ENCODE data around the gene DDX24. TPM values are rescaled to one million over a fixed set of nuclear protein-coding genes. Genes with fewer than 3 reads are reported as not detected.

DDX24 gene
- polyA plus RNA-seq, 3 donors: 51.2 to 68.0 (median 53.8) TPM

GRCh38 chr14:94111276-94112095 lies 30.5 kb upstream of the DDX24 start:
- no peak for TF ChIP-seq CTCF (IDR thresholded peaks at IDR 0.05)
- H3K4me1 ChIP-seq (ENCODE audit: control insufficient read depth in 1 of 2, insufficient read depth in 2 of 2, low read length in 2 of 2): peaks cover 10% of the 10 kb centered on the region in 2 donors
- H3K79me2 ChIP-seq (ENCODE audit: insufficient read depth, low read length): no peaks in the 10 kb centered on the region
- no peak overlapping the region for H3K4me2 ChIP-seq (replicated peaks; ENCODE audit: extremely low read depth, low read length, poor library complexity, severe bottlenecking)
- no peaks in the 10 kb centered on the region for H4K20me1 ChIP-seq (ENCODE audit: insufficient read depth, low read length)
- no peak for DNase-seq
- no peak overlapping the region for H2AFZ ChIP-seq (ENCODE audit: insufficient read depth, low read depth, low read length, poor library complexity, severe bottlenecking)
- Mint-ChIP-seq H3K4me1 (peaks cover 15% of the 10 kb centered on the region), H3K4me3 (no peak overlapping the region), H3K27ac (no peak overlapping the region), H3K27me3 (ENCODE audit: low read depth in 3 of 3) (peaks cover 5 to 16% (median 11%) of the 10 kb centered on the region in 3 donors), H3K36me3 (peaks cover 0 to 1% of the 10 kb centered on the region in 2 donors), H3K9me3 (peaks cover 0 to 5% (median 0%) of the 10 kb centered on the region in 7 donors)
- 97% methylated on average over 17 of the region's 20 CpGs for WGBS (ENCODE audit: insufficient coverage)
- H3K9me3 ChIP-seq (replicated peaks in 1 of 2; ENCODE audit: control insufficient read depth in 1 of 2, insufficient read depth in 1 of 2, low read length in 2 of 2): no peaks in the 10 kb centered on the region
- intact Hi-C loops (cut with micrococcal nuclease): no loop called here
- H3K36me3 ChIP-seq (replicated peaks in 1 of 2; ENCODE audit: control insufficient read depth in 1 of 2, insufficient read depth in 2 of 2, low read length in 2 of 2): no peaks in the 10 kb centered on the region
- H3K4me3 ChIP-seq (replicated peaks in 1 of 3; ENCODE audit: low read depth in 2 of 3, low read length in 3 of 3): no peak overlapping the region
- no peak overlapping the region for H3K9ac ChIP-seq (ENCODE audit: insufficient read depth, low read length, poor library complexity, severe bottlenecking)
- no peak overlapping the region for H3K27ac ChIP-seq (ENCODE audit: low read depth in 1 of 2, low read length in 2 of 2)
- H3K27me3 ChIP-seq (ENCODE audit: control insufficient read depth in 2 of 2, insufficient read depth in 2 of 2, low read length in 2 of 2): no peaks in the 10 kb centered on the region

- no peaks in the 10 kb centered on the region for H3K36me3 ChIP-seq (replicated peaks in 1 of 2; ENCODE audit: control insufficient read depth in 1 of 2, insufficient read depth in 2 of 2, low read length in 2 of 2)
- no peak within 1 kb of the TSS for H2AFZ ChIP-seq (ENCODE audit: insufficient read depth, low read depth, low read length, poor library complexity, severe bottlenecking)
- TF ChIP-seq CTCF (IDR thresholded peaks at IDR 0.05): no peak
- peaks cover 5 to 10% (median 6%) of the 10 kb centered on the region in 3 donors for H3K27me3 Mint-ChIP-seq (ENCODE audit: low read depth in 3 of 3)
- no peaks in the 10 kb centered on the region for H4K20me1 ChIP-seq (ENCODE audit: insufficient read depth, low read length)
- H3K9me3 ChIP-seq (replicated peaks in 1 of 2; ENCODE audit: control insufficient read depth in 1 of 2, insufficient read depth in 1 of 2, low read length in 2 of 2): no peaks in the 10 kb centered on the region
- H3K4me2 ChIP-seq (replicated peaks; ENCODE audit: extremely low read depth, low read length, poor library complexity, severe bottlenecking): no peak within 1 kb of the TSS
- no peak within 1 kb of the TSS for H3K27ac ChIP-seq (ENCODE audit: low read depth in 1 of 2, low read length in 2 of 2)
- peaks cover 0 to 1% of the 10 kb centered on the region in 2 donors for H3K36me3 Mint-ChIP-seq
- H3K9ac ChIP-seq (ENCODE audit: insufficient read depth, low read length, poor library complexity, severe bottlenecking): no peak within 1 kb of the TSS
- H3K79me2 ChIP-seq (ENCODE audit: insufficient read depth, low read length): no peaks in the 10 kb centered on the region
- peaks cover 0 to 5% (median 0%) of the 10 kb centered on the region in 7 donors for H3K9me3 Mint-ChIP-seq
- H3K4me3 ChIP-seq (replicated peaks in 1 of 3; ENCODE audit: low read depth in 2 of 3, low read length in 3 of 3): no peak within 1 kb of the TSS
- no peak within 1 kb of the TSS for H3K4me3 Mint-ChIP-seq
- peak within 1 kb of the TSS in 1 of 7 donors; percentile 61 for H3K27ac Mint-ChIP-seq
- intact Hi-C loops (cut with micrococcal nuclease): no loop called here
- H3K4me1 Mint-ChIP-seq: peaks cover 15% of the 10 kb centered on the region
- no peak for DNase-seq
- 93% methylated on average over 14 of the region's 14 CpGs for WGBS (ENCODE audit: insufficient coverage)
- H3K4me1 ChIP-seq (ENCODE audit: control insufficient read depth in 1 of 2, insufficient read depth in 2 of 2, low read length in 2 of 2): peaks cover 10% of the 10 kb centered on the region in 2 donors
- H3K27me3 ChIP-seq (ENCODE audit: control insufficient read depth in 2 of 2, insufficient read depth in 2 of 2, low read length in 2 of 2): no peaks in the 10 kb centered on the region
These were observed 29.7 kb upstream of the DDX24 start, which contains the start of gene IFI27 for GRCh38 chr14:94110552-94111181. Gene IFI27 (plus strand): TSS chr14:94110736.

Data from CD14-positive monocyte (primary cell).